CD4-positive, alpha-beta T cell treated with Interleukin-1 beta for 1 hour (primary cell): ENCODE data around the gene USP12.

Experiments used
- DNase-seq, 2 donors: peaks; one replicate each; pipeline ENCODE4 v3.0.0-alpha.2; 2020 to 2022

Gene USP12

GRCh38 chr13:27027086-27027667 lies 144.4 kb downstream of the USP12 start:
- no peak for DNase-seq

- DNase-seq: no peak
Observed at GRCh38 chr13:27026396-27026795, 145.2 kb downstream of the USP12 start.

GRCh38 chr13:27024776-27025492 lies 146.7 kb downstream of the USP12 start:
- DNase-seq: no peak

- DNase-seq: no peak
Observed at GRCh38 chr13:27024074-27024461, 147.5 kb downstream of the USP12 start.

GRCh38 chr13:27023385-27024073 lies 148.1 kb downstream of the USP12 start:
- no peak for DNase-seq

GRCh38 chr13:27022571-27023311 lies 148.9 kb downstream of the USP12 start:
- no peak for DNase-seq

- no peak for DNase-seq
Observed at GRCh38 chr13:27020415-27020814, 151.2 kb downstream of the USP12 start.

- no peak for DNase-seq
Observed at GRCh38 chr13:27018882-27019281, 152.7 kb downstream of the USP12 start.

GRCh38 chr13:27018344-27018861 lies 153.2 kb downstream of the USP12 start:
- DNase-seq: no peak

GRCh38 chr13:27016875-27017274 lies 154.7 kb downstream of the USP12 start:
- no peak for DNase-seq
